Measurements from ENCODE around the gene SYT11. TPM values are rescaled to one million over a fixed set of nuclear protein-coding genes. Genes with fewer than 3 reads are reported as not detected.

Gene SYT11
- total and polyA plus RNA-seq, 2 of the 8 experiments (the other 6 are each of a cell fraction or from before 2014, with no cell fraction given): 7.2 to 9.6 TPM

DNA sequence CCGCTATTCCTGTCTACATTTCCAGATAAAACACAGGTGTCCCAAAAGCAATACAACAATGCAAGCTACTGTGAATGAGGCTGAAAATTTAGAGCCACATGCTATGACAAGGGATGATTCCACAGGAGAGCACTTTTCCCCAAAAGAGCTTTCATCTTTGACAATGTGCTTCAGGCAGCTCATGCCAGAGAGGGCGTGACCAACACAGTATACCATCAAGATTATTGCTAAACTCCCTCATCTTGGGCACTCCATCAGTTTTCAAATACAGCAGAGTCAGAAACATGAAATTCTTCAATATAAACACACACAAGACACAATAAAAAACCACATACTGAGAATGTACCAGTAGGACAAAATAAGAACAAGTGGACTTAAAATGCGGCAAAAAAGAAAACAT lies 9.0 kb upstream of the SYT11 start:
- H3K4ac ChIP-seq (replicated peaks; ENCODE audit: insufficient read length, low read depth, low read length): no peak overlapping the region
- no peak overlapping the region for H2AFZ ChIP-seq (ENCODE audit: low read length)
- no peak overlapping the region for H3K14ac ChIP-seq (ENCODE audit: insufficient read length)
- H4K5ac ChIP-seq (ENCODE audit: insufficient read length, low read depth, low read length): no peak overlapping the region
- H2BK120ac ChIP-seq (replicated peaks; ENCODE audit: low read depth, low read length): no peak overlapping the region
- H3K27me3 ChIP-seq (replicated peaks in 1 of 4; ENCODE audit: control insufficient read depth in 3 of 4, extremely low read depth in 1 of 4, insufficient read depth in 3 of 4, low read length in 3 of 4): no peaks in the 10 kb centered on the region
- TF ChIP-seq RBBP5 (IDR thresholded peaks at IDR 0.05; ENCODE audit: borderline replicate concordance, low read depth, low read length) (no peak), YY1 (IDR thresholded peaks at IDR 0.05; ENCODE audit: low read depth, low read length) (no peak), ASH2L (IDR thresholded peaks at IDR 0.05; ENCODE audit: low read length) (no peak), SP1 (IDR thresholded peaks at IDR 0.05; ENCODE audit: low read depth, low read length) (no peak), EZH2 (IDR thresholded peaks at IDR 0.05; ENCODE audit: low read depth, low read length, severe bottlenecking) (no peak), EGR1 (IDR thresholded peaks at IDR 0.05; ENCODE audit: borderline replicate concordance, low read depth, low read length) (no peak), MAX (IDR thresholded peaks at IDR 0.05) (no peak), KDM1A (IDR thresholded peaks at IDR 0.05; ENCODE audit: borderline replicate concordance, low read length) (no peak), RAD21 (IDR thresholded peaks at IDR 0.05 in 1 of 2, conservative IDR thresholded peaks at IDR 0.05 in 1 of 2; ENCODE audit: low read depth in 2 of 2, low read length in 2 of 2) (no peak), RNF2 (IDR thresholded peaks at IDR 0.05; ENCODE audit: borderline replicate concordance, low read depth, low read length, missing control alignments, poor library complexity, severe bottlenecking) (no peak), NRF1 (IDR thresholded peaks at IDR 0.05; ENCODE audit: low read depth, low read length) (no peak)
- H2AK5ac ChIP-seq (ENCODE audit: low read depth, low read length): no peak overlapping the region
- no peak overlapping the region for H2BK5ac ChIP-seq (ENCODE audit: low read depth, low read length)
- no peak overlapping the region for H3K56ac ChIP-seq (replicated peaks; ENCODE audit: insufficient read length, low read depth, low read length)
- H2BK15ac ChIP-seq (ENCODE audit: low read length): no peak overlapping the region
- H3K9me3 ChIP-seq (ENCODE audit: insufficient read depth in 2 of 2, low read depth in 1 of 2, low read length in 1 of 2): no peaks in the 10 kb centered on the region
- no peak overlapping the region for H2BK12ac ChIP-seq (ENCODE audit: low read depth, low read length)
- ChIA-PET CTCF (ENCODE audit: partially characterized antibody) (no interaction called here), POLR2A (ENCODE audit: partially characterized antibody) (no interaction called here)
- no peak overlapping the region for H3K9ac ChIP-seq (replicated peaks in 1 of 4; ENCODE audit: extremely low read depth in 1 of 4, low read depth in 3 of 4, low read length in 3 of 4)
- WGBS, 2 experiments (ENCODE audit: extremely low coverage in 1 of 2, insufficient coverage in 1 of 2, insufficient read length in 1 of 2, insufficient replicate concordance in 2 of 2, low coverage in 1 of 2, low lambda C conversion rate in 2 of 2, missing lambda C conversion rate in 1 of 2): 94% methylated on average over 3 of the region's 3 CpGs; no CpG with 5 or more reads in 1 of the 2 experiments
- no peak overlapping the region for H4K8ac ChIP-seq (ENCODE audit: extremely low read depth, insufficient read depth, low read length)
- no peak overlapping the region for H2BK20ac ChIP-seq (ENCODE audit: low read length)
- FAIRE-seq (no peak), DNase-seq (ENCODE audit: low read depth in 1 of 2, low spot score in 2 of 2) (no peak)
- no peaks in the 10 kb centered on the region for H3K23me2 ChIP-seq (ENCODE audit: low read depth, low read length)
- no peak overlapping the region; a peak in 1 of 8 replicates for H3K4me3 ChIP-seq (ENCODE audit: extremely low read depth in 1 of 4, insufficient read depth in 2 of 4, low read depth in 3 of 4, low read length in 4 of 4)
- no peak overlapping the region for H3K4me2 ChIP-seq (ENCODE audit: insufficient read depth in 1 of 2, low read depth in 2 of 2, low read length in 2 of 2)
- no peak overlapping the region for H4K91ac ChIP-seq (replicated peaks; ENCODE audit: insufficient read length, low read length)
- H3K18ac ChIP-seq (ENCODE audit: extremely low read depth, low read length): no peak overlapping the region
- no peak overlapping the region for H3K23ac ChIP-seq (ENCODE audit: insufficient read length)
- peaks cover 4% of the 10 kb centered on the region; the same call in 1 of the 2 replicates for H3K79me1 ChIP-seq (ENCODE audit: low read depth, low read length)
- peaks cover 0 to 3% of the 10 kb centered on the region in 2 experiments for H4K20me1 ChIP-seq (replicated peaks in 1 of 2; ENCODE audit: control insufficient read depth in 1 of 2, insufficient read depth in 2 of 2, low read length in 2 of 2)
- H3K79me2 ChIP-seq (ENCODE audit: control insufficient read depth in 1 of 2, insufficient read depth in 2 of 2, low read length in 2 of 2): peaks cover 4 to 82% of the 10 kb centered on the region in 2 experiments
- no peak overlapping the region for H3K27ac ChIP-seq (ENCODE audit: low read depth, low read length)
- no peaks in the 10 kb centered on the region for H3K4me1 ChIP-seq (replicated peaks in 1 of 4; ENCODE audit: control insufficient read depth in 3 of 4, insufficient read depth in 4 of 4, low read length in 3 of 4)
- H3K36me3 ChIP-seq (ENCODE audit: control insufficient read depth in 2 of 4, insufficient read depth in 4 of 4, low read length in 3 of 4): peaks cover 8 to 49% (median 29%) of the 10 kb centered on the region in 4 experiments
